OCI-M2 (cell line): ENCODE measurements around the gene GALNT9.

Experiments used
- DNase-seq: peaks from one replicate; lab custom pipeline; 2025; ENCODE audit not compliant: unreplicated experiment; lab: John Stamatoyannopoulos, UW

Gene GALNT9

DNA sequence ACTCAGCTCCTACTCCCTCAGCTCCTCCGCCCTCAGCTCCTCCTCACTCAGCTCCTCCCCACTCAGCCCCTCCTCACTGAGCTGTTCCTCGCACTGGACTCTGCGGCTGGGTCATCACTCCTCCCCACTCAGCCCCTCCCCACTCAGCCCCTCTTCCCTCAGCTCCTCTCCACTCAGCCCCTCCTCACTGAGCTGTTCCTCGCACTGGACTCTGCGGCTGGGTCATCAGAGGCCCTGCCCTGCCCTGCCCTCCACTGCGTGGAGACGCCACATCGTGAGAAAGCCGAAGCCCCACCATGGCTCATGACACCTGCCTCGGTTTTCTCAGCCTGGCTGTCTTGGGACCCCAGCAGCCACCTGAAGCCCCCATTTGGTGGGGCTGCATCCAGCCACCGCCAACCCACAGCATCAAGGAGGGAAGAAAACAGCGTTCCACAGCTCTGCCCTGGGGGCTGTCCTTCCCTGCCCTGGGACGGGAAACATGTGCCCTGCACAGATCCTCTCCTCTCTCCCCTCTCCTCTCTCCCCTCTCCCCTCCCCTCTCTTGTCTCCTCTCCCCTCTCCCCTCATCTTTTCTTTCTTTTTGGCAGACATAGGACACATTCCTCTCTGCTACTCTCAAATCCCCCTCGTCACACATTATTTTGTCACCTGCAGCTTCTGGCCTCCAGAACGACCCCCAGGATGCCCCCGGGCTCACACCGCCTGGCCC is 167.4 kb downstream of the GALNT9 start:
- no peak for DNase-seq

GRCh38 chr12:132161036-132161781 is 168.2 kb downstream of the GALNT9 start:
- DNase-seq, result no peak

- DNase-seq, result no peak
Measured at GRCh38 chr12:132160601-132161035, 168.8 kb downstream of the GALNT9 start.

- DNase-seq, result no peak
Measured at GRCh38 chr12:132160016-132160415, 169.4 kb downstream of the GALNT9 start.

DNA sequence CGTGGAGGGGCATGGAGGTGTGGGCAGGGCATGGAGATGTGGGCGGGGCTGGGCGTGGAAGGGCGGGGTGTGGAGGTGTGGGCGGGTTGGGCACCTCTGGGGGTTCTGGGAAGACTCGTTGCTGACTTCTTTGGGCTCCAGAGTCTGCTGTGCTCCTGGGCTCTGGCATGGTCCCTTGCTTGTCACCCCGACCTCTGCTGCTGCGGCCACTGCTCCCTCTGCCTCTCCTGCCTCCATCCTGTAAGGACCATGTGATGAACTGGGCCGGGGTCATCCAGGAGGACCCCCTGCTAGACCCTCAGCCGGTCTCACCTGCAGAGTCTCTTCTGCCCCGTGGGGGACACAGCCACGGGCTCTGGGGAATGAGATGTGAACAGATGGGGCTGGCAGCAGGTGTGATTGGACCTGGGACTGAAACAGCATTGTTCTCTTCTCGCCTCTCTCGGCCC is 169.8 kb downstream of the GALNT9 start:
- no peak for DNase-seq

GRCh38 chr12:132158677-132159554 is 170.5 kb downstream of the GALNT9 start:
- DNase-seq, result no peak

GRCh38 chr12:132157733-132158409 is 171.5 kb downstream of the GALNT9 start:
- DNase-seq, result no peak

GRCh38 chr12:132156573-132157325 is 172.6 kb downstream of the GALNT9 start:
- DNase-seq, result no peak

DNA sequence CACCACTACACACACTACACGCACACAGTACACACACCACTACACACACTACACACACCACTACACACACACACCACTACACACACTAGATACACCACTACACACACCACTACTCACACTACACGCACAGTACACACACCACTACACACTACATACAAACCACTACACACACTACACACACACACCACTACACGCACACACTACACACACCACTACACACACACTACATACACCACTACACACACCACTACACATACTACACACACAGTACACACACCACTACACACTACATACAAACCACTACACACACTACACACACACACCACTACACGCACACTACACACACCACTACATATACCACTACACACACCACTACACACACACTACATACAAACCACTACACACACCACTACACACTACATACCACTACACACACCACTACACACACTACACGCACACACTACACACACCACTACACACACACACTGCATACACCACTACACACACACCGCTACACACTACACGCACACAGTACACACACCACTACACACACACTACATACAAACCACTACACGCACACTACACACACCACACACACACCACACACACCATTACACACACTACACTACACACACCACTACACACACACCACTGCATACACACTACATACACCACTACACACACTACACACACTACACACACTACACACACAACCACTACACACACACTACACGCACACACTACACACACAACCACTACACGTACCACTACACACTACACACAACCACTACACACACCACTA is 173.4 kb downstream of the GALNT9 start:
- no peak for DNase-seq

GRCh38 chr12:132154941-132155770 is 174.2 kb downstream of the GALNT9 start:
- no peak for DNase-seq

DNA sequence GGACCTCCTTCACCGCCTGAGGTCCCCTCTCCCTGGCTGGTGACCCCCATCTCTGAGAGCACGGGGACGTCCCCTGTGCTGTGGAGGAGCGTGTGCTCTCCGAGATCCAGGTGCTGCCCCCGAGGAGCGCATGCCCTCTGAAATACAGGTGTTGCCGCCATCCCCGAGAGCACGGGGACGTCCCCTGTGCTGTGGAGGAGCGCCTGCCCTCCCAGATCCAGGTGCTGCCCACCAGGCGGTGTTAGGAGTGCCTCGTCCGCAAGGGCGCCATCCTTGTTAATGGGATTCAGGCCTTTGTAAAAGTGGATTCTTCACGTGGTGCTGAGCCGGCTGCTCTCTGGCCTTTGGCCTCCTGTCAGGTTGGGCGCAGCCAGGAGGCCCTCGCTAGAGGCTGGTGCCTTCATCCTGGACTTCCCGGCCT is 175.0 kb downstream of the GALNT9 start:
- DNase-seq, result no peak

DNA sequence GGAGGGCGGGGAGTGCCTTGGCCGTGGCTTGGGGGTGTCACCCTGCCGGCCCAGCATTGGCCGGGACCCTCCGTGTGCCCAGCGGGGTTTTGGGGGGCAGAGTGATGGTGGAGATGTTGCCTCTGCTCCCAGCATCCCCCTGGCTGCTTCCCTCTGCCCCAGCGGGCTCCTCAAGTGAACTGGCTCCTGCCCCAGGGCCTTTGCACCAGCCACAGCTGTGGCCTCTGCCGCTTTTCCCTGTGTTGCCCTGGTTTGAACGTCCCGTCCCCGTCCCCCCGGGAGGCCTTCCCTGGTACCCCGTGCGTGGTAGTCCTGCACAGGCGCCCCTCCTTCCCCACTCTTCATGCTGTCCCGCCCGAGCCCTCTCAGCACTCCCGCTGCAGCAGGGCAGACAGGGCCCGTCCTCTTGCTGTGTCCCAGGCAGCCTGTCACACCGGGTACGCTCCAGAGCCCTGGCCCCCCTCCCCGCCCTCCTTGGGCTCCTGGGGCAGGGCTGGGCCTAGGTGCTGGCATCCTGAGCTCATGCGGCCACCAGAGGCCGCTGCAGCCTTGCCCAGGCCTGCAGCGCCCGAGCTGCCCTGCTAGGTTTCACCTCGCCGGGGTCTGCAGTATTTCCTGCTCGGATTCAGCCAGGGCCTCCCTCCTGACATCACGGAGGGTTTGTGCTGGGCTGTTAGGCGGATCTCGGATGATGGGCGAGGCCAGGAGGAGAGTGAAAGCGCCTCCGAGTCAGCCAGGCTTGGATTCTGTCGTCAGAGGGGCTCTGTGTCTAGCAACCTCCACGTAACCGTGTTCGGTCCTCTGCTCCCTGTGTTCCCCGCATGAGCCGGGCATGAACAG is 175.7 kb downstream of the GALNT9 start:
- DNase-seq, result no peak

- DNase-seq, result no peak
Measured at GRCh38 chr12:132152953-132153352, 176.4 kb downstream of the GALNT9 start.

DNA sequence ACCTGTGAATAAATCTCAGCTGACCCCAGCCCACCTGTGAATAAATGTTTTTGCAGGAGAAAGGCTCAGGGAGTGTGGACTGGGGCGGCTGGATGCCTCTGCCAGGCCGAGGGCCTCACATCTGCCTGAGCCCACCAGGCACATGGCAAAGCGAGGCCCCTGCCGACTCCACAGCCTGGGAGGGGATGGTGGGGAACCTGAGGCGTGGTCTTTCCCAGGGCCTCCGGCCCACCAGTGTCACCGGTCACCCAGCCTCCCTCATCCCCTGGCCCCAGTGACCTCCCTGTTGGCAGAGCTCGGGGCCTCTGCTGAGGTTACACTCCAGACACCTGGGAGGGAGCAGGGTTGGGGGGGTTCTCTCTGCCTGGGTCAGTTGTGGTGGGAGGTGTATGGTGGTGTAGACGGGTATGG is 177.0 kb downstream of the GALNT9 start:
- no peak for DNase-seq

- no peak for DNase-seq
Measured at GRCh38 chr12:132151766-132152410, 177.5 kb downstream of the GALNT9 start.

- no peak for DNase-seq
Measured at GRCh38 chr12:132151145-132151765, 178.1 kb downstream of the GALNT9 start.

GRCh38 chr12:132150780-132151144 is 178.6 kb downstream of the GALNT9 start:
- no peak for DNase-seq
